GM19452 (cell line): ENCODE results near the gene EPS8.

ENCODE experiments used
- ATAC-seq: cut with Tn5 transposase; IDR thresholded peaks from one replicate; pipeline ENCODE4 v1.9.1; 2021; ENCODE audit not compliant: unreplicated experiment

The EPS8 gene

DNA sequence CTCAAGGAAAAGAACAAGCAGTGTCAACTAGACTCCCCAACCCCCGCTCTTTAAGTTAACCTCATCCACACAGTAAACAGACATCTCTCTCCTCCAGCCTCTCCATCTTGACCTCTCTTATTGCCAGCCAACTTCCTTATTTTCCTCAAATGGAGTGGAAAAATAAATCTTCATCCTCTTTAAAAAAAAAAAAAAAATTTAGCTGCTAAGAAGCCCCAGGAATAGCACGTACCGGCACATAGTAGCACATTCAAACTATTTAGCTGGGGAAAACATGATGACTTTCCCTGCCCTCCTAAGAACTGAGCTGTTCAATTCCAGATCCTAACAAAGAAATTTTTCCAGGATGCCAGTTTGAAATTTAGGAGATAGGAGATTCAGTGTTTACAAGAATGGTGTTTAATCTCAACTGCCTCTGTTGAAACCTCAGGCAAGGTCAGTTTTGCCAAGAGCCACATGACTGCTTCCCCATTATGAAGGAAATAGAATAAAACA lies 90.8 kb downstream of the EPS8 start:
- no peak for ATAC-seq

DNA sequence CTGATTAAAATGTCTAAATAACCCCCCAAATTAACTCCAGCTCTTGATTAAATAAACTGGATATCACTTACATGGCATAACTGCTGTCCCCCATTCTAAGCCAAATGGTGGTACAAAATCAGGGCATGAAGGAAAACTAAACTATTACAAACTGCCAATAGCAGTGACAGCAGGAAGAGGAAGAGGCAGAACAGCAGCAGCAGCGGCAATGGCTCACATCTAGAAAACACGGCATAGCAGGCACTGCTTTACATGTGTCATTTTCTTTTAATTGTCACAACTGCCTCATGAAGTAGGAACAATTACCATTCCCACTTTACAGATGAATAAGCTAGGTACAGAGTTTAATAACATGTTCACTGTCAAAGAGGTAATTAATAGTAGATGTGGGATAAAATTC lies 92.0 kb downstream of the EPS8 start:
- ATAC-seq: no peak

DNA sequence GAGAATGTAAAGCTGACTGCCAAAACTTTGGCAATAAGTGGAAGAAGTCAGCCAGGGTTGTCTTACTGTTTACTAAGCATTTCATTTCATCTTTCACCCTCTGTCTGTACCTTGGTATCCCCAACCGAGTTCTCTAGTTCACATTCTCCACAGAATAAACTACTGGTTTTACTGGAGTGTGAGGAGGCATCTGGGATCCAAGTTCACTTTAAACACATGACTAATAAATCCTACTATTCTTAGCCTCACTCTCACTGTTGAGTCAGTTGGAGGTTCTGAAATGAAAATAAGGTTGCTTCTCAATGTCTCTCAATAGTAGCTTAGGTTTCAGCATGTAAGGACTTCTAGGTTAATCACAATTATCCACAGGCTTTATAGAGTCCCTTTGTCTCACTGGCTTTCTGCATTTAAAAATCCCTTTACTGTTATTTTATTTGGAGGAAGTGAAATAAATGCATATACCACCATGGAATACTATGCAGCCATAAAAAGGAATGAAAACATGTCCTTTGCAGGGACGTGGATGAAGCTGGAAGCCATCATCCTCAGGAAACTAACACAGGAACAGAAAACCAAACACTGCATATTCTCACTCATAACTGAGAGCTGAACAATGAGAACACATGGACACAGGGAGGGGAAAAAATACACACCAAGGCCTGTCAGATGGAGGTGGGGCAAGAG lies 95.8 kb downstream of the EPS8 start:
- ATAC-seq: no peak

GRCh38 chr12:15691388-15691787 lies 97.8 kb downstream of the EPS8 start:
- ATAC-seq: no peak

DNA sequence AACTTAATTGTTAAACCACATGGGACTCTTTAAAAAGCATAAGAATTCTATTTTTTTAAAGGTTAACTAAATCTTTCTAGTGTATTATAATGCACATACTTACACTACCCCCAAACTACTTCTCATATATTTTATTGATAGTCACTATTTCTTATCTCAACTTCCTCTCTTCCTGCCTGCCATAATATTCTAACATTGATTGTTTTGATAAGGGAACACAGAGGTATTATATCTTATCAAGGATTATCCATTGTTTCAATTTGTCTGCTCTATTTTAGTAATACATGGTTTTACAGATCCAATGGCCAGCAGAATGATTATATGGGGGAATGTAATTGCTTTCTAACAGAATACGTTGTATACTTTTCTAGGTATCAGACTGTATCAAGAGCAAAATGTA lies 98.9 kb downstream of the EPS8 start:
- no peak for ATAC-seq

- ATAC-seq: no peak
Observed at GRCh38 chr12:15689751-15690191, 99.4 kb downstream of the EPS8 start.

GRCh38 chr12:15688838-15689625 lies 100.2 kb downstream of the EPS8 start:
- ATAC-seq: no peak

- no peak for ATAC-seq
Observed at GRCh38 chr12:15688202-15688736, 100.9 kb downstream of the EPS8 start.

DNA sequence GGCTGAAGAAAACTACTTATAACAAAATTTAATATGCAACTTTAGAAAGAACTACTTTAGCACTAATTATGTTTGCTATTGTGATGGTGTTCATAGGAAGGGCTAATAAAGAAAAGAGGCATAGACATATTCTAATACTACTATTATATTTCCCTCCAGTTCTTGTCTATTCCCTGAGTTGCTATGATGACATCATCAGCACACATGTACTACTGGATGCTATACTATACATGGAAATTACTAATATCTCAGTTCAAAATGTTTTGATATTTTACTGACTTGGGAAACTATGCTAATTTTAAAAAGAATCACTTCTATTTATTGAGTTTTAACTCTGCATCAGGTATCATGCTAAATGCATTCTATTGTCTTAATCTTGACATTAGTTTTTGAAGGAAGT lies 101.6 kb downstream of the EPS8 start:
- no peak for ATAC-seq

DNA sequence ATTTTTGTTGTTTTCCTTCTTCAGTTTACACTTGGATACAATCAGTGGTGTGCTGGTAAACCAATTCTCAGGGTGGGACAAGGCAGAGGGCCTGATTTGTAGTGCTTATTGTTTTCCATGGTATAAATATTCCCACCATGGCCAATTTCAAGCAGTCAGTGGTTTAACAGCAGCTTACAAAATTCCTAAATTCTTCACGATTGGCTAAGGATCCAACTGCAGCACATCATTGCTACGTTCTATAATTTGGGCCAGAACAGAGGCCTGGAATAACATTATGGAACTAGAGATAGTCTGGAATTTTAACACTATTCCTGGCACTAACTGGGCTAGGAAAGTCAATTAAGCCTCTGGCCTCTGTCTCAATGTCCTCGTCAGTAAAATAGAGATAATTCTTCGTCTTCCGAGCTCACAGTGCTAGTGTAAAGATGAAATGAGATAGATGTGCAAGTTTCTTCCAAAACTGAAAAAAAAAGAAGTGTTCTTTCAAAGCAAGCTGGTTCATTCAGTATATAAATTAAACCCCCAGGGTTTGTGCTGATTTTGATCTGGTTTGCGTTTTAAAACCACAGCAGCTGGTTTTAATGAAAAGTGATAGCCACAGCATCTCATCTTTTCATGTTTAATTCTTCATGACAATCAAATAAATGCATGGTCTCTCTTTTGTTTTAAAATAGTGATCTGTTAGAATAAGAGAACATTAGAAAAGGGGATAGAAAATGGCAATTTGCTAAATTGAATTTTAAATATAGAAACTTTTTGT lies 104.1 kb downstream of the EPS8 start:
- no peak for ATAC-seq

- ATAC-seq: no peak
Observed at GRCh38 chr12:15682826-15683225, 106.4 kb downstream of the EPS8 start.

DNA sequence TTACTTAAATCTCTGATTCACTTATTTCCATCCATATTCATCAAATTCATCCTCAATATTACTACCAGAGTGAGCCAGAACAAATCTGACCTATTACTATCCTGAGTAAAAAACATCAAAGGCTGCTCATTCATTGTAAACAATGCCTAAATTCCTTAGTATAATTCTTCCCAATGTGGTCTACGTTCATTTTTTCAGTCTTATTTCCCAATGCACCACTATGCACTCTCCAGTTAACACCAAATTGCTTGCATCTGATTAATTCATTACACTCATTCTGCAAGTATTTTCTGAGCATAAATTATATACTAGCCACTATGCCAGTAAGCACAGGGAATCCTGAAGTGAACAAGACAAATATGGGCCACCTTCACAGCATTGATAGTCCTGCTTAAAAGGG lies 110.0 kb downstream of the EPS8 start:
- ATAC-seq: no peak

- ATAC-seq: no peak
Observed at GRCh38 chr12:15677726-15678201, 111.4 kb downstream of the EPS8 start.

DNA sequence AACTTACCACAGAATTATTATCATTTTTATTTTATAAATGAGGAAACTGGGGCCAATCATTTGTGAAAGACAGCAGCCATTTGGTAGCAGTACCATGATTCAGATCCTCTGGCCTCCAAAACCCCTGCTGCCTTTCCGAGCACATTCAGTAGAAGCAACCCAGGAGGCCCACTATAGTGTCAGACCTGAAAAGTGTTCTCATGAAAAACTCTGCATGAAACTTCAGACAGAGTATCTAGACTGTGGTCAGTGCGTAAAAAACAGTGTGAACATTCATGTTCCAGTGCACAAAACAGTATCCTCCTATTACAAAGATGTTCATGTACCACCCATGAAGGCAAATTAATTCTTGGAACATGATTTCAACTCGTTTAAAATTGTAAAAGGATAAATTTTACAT lies 112.0 kb downstream of the EPS8 start:
- ATAC-seq: no peak

- no peak for ATAC-seq
Observed at GRCh38 chr12:15672671-15673270, 116.4 kb downstream of the EPS8 start.

GRCh38 chr12:15670756-15671155 lies 118.4 kb downstream of the EPS8 start:
- no peak for ATAC-seq

DNA sequence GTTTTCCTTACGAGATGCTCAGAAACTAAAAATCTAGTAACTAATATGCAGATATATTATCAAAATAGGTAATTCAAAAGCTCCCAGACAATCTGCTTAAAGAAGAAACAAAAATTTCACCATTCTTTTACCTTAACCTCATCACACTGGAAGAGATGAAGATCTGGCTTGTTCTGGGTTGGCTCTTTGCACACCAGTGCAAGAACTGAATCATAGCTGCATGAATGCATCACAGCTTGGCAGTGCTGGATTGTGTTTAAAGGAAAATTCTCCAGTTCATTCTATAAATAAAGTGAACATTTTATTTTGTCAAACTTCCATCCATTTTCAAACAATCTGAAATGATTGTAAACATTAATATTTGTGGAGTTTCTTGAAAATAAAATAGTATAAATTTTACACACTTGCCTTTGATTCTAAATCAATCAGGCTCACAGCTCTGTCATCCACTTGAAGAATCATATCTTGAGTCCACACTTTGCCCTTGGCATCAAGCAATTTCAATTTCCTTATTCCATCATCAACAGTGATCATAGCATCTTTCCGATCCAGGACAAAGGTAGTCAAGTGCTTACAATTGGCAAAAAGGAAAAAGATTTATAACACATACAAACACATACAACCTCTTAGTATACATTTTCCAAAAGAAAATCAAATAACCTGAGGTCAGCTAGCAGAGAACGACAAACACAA lies 119.8 kb downstream of the EPS8 start:
- ATAC-seq: no peak

DNA sequence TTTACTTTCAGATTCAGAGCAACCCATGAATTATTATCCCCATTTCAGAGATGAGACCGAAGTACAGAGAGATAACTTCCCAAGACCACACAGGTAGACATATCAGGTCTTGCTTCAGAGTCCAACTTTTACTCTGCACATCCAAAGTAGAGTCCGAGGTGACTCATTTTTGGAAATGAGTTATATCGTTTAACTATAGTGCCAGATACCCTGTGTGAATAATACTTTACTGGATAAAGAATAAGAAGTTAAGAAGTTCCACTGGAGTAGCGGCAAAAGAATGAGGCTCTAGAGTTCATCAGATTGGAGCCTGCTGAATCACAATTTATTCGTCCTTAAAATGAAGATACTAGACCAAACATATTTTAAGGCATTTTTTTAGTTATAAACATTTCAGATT lies 124.7 kb downstream of the EPS8 start:
- ATAC-seq: no peak

DNA sequence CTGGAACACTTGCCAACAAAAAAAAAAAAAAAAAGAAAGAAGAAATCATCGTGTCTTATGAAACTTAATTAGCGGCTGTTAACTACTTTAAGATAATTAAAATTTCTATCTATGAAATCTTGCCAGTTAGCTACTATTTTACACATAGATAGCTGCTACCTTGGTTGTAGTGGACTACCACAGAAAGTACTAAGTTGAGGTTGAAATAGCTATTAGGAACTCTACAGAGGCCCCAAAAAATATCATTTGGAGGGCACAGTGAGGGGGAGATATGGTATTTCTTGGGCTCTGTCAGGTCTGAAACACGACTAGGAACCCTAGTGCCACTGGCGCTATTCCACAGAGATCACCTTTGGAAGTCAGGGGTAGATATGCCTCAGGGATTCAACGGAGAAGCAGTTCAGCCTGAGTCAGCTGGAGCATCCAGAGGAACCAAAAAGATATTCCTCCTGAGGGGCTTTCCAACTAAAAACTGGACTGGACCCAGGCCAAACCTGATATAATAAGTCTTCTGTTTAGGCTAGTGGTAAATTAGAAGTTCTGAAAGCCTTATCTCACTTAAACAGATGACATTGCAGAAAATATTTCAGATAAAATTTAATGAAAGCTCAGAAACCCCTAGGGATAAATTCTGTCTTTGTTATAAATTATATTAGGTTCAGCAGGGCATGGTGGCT lies 126.1 kb downstream of the EPS8 start:
- no peak for ATAC-seq
